ENCODE measurements around the gene MFAP4. TPM values are rescaled to one million over a fixed set of nuclear protein-coding genes. Genes with fewer than 3 reads are reported as not detected.

Gene MFAP4
- polyA plus RNA-seq, 4 donors = 199 to 293 (median 244) TPM

GRCh38 chr17:19387921-19388521 lies 1.0 kb upstream of the MFAP4 start:
- no peak for DNase-seq (ENCODE audit: low read depth in 4 of 4, low spot score in 3 of 4)

DNA sequence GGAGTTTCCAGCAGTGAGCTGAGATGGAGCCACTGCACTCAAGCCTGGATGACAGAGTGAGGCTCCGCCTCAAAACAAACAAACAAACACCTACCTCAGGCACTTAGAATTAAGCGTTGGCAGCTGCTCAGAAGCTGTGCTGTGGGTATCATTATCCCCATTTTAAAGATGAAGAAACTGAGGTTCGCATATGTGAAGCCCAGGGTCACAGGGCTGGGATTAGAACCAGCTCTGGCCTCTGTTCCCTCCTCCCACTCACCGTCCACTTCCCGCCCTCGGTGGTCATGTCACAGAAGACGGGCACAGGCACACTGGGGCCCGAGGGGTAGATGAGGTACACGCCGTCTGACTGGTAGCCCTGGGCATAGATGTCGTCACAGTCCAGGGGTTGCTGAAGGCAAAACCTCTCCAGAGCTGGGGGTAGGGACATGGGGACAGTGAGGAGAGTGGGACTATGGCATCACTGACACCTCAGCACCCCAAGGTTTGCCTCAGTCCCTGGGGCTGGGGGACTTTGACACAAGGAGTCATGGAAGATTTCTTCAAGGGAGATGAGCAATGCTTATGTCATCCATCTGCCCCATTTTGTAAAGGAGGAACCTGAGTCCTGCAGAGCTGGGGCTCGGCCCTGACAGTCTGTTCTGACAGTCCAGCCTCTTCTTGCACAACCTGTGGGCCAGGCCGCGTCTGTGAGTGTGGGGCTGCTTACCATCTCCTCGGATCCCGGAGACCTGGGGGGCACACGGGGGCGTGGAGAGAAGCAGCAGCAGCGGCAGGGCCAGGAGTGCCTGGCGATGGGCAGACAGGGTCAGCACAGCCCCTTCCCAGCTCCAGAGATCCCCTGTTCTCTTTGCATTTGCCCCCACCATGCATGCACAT lies 700 bp downstream of the MFAP4 start:
- no peak for DNase-seq (ENCODE audit: low read depth in 4 of 4, low spot score in 3 of 4)

GRCh38 chr17:19385521-19385983 lies 1.4 kb downstream of the MFAP4 start:
- no peak for DNase-seq (ENCODE audit: low read depth in 4 of 4, low spot score in 3 of 4)

DNA sequence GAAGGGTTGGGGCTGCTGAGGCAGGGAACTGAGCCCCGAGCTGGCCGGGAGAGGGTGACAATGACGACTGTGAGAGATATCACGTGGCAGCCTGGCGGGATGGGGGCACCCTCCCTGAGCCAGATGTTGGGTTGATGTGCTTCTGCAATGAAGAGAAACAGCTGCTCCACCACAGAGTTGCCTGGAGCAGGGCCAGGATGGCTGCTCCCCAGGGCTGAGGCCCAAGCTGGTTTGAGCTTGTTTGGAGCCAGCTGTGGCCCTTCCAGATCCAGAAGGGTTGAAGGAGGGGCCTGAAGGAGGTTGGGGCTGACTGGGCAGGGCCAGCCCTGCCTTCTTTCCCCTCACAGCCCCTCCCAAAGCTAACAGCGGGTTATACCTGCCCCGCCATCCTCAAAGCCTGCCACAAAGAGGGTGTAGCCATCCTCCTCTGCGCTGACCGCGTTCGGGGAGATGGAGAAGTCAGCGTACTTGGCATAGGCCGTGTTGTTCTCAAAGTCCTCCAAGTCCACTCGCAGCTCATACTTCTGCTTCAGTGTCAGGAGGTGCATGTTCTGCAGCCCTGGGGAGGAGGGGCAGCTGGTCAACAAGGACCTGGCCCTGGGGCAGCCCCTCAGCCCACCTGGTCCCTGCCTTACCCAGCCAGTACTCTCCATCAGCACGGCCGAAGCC lies 2.1 kb downstream of the MFAP4 start:
- DNase-seq (ENCODE audit: low read depth in 4 of 4, low spot score in 3 of 4) = peak in 3 of 4 donors; percentile 78 to 81 (median 81)

- no peak for DNase-seq (ENCODE audit: low read depth in 4 of 4, low spot score in 3 of 4)
Observed at GRCh38 chr17:19383681-19384470, 3.1 kb downstream of the MFAP4 start.

DNA sequence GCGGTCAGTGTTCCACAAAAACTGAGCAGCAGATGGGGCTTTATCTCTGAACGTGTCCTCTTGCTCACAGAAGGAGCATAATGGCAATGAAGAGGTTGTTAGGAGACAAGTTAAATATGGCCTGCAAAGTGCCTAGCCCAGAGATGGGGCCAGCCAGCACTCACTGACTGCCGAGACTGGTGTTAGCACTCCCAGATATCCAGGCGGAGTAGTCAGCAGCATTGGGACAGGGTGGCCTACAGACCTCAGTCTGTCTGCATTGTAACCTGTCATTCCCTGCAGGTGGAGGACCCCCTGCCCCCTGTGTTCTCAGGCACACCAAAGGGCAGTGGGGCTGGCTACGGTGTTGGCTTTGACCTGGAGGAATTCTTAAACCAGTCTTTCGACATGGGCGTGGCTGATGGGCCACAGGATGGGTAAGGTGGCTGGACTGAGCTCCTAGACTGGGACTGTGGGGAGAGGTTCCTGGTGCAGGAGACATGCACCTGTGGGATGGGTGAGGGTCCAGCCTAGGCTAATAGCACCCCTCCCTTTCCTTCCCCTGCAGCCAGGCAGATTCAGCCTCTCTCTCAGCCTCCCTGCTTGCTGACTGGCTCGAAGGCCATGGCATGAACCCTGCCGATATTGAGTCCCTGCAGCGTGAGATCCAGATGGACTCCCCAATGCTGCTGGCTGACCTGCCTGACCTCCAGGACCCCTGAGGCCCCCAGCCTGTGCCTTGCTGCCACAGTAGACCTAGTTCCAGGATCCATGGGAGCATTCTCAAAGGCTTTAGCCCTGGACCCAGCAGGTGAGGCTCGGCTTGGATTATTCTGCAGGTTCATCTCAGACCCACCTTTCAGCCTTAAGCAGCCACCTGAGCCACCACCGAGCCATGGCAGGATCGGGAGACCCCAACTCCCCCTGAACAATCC lies 4.2 kb downstream of the MFAP4 start:
- no peak for DNase-seq (ENCODE audit: low read depth in 4 of 4, low spot score in 3 of 4)

DNA sequence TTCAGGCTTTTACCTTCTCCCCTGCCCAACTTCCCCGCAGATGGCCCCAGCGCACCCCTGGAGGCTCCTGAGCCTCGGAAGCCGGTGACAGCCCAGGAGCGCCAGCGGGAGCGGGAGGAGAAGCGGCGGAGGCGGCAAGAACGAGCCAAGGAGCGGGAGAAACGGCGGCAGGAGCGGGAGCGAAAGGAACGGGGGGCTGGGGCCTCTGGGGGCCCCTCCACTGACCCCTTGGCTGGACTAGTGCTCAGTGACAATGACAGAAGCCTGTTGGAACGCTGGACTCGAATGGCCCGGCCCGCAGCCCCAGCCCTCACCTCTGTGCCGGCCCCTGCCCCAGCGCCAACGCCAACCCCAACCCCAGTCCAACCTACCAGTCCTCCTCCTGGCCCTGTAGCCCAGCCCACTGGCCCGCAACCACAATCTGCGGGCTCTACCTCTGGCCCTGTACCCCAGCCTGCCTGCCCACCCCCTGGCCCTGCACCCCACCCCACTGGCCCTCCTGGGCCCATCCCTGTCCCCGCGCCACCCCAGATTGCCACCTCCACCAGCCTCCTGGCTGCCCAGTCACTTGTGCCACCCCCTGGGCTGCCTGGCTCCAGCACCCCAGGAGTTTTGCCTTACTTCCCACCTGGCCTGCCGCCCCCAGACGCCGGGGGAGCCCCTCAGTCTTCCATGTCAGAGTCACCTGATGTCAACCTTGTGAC lies 5.1 kb downstream of the MFAP4 start:
- no peak for DNase-seq (ENCODE audit: low read depth in 4 of 4, low spot score in 3 of 4)

- no peak for DNase-seq (ENCODE audit: low read depth in 4 of 4, low spot score in 3 of 4)
Observed at GRCh38 chr17:19381361-19381740, 5.6 kb downstream of the MFAP4 start.

GRCh38 chr17:19380481-19381301 lies 6.3 kb downstream of the MFAP4 start:
- DNase-seq (ENCODE audit: low read depth in 4 of 4, low spot score in 3 of 4) = no peak

GRCh38 chr17:19379361-19380065 lies 7.5 kb downstream of the MFAP4 start:
- no peak for DNase-seq (ENCODE audit: low read depth in 4 of 4, low spot score in 3 of 4)

DNA sequence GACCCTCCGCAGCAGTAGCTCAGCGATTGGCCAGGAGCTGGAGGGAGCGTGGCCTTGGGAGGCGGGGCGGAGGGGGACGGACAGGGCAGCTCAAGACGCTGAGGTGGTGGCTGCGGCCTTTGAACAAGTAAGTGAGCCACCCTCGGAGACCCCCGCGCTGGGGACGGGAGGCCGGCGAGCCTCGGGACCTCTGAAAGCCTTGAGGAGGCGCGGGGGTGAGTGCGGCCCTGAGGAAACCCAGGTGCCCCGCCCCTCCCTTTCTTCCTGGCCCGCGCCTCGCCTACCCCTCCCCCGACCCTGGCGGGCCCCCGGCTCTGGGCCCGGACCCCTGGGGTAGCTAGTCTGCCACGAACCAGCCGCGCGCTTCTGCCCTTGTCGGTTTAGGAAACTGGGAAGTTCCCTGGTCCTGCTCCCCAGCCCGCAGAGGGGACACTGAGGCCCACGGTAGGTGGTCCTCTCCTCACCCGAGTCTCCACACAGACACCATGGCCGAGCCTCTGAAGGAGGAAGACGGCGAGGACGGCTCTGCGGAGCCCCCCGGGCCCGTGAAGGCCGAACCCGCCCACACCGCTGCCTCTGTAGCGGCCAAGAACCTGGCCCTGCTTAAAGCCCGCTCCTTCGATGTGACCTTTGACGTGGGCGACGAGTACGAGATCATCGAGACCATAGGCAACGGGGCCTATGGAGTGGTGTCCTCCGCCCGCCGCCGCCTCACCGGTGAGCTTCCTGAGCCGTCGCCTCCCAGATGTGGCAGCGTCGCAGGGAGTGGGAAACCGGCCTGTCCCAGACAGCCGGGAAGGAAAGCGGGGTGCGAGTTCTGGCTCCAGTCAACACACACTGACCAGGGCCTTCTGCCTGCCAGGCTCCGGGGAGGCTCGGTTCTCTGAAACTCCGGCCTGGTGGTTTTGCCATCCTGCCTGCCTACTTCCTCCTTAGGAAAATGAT lies 8.3 kb downstream of the MFAP4 start, which contains the start of gene MAPK7:
MAPK7 (plus strand) TSS at position 83 of the 945 bp plus-strand sequence; CDS start at position 486, 403 bp downstream.
- DNase-seq (ENCODE audit: low read depth in 4 of 4, low spot score in 3 of 4) = no peak

DNA sequence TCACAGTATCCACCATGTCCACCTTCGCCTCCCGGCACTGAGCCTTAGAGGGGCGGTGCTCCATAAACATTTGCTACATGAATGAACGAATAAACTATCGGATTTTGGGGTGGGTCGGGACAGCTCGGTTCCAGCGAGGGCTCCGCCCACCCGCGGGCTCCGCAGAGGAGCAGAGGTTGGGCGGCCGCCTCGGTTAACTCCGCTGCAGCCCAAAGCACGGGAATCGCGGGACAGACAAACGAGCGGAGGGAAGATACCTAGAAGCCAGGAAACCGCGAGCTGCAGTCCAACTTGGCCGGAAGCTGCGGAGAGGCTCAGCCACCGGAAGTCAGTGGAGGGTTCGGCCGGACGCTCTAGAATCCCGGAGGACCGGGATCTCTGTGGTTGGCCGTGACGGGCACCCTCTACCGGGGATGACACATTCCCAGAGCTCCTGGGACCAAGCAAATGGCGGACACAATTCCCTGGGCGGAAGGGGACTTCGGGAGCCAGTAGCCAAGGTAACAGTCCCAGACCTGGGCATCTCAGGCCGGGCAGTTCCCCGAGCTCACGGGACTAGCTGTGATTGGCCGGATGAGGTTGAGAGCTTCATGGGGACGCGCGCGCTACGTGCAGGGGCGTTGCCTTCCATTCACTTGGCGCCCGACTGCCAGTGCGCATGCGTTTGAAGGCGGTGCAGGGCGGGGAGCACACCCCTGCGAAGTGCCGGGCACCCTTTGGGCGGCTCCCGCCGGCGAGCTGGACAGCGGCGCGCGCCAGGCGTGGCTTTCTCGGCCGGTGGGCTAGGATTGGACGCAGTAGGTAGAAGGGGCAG lies 9.2 kb downstream of the MFAP4 start:
- DNase-seq (ENCODE audit: low read depth in 4 of 4, low spot score in 3 of 4) = peak; percentile 96 to 97 (median 96)

DNA sequence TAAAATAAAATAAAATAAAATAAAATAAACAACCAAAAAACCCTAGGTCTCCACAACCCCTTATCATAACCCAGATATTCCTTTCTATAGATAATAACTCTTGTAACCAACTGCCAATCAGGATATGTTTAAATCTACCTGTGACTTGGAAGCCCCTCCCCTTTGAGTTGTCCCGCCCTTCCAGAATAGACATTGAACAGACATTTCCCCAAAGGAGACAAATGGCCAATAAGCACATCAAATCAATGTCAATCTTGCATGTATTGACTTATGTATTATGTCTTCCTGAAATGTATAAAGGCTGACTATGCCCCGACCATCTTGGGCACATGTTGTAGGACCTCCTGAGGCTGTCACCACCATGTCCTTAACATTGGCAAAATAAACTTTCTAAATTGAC lies 10.2 kb downstream of the MFAP4 start:
- no peak for DNase-seq (ENCODE audit: low read depth in 4 of 4, low spot score in 3 of 4)

DNA sequence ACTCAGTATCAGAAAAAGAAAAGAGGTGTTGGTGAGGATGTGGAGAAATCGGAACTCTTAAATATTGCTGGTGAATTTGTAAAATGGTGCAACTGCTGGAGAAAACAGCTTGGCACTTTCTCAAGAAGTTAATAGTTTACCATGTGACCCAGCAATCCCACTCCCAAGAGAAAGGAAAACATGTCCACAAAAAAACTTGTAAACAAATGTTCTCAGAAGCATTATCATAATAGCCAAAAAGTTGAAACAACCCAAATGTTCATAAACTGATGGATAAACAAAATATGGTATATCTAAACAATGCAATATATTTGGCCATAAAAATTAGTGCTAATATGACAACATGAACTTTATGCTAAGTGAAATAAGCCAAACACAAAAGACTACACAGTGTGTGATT lies 11.3 kb downstream of the MFAP4 start:
- DNase-seq (ENCODE audit: low read depth in 4 of 4, low spot score in 3 of 4) = no peak

GRCh38 chr17:19374136-19374535 lies 12.9 kb downstream of the MFAP4 start:
- DNase-seq (ENCODE audit: low read depth in 4 of 4, low spot score in 3 of 4) = no peak

All from right renal pelvis (tissue), 4 donors.